Measurements from ENCODE around the gene PSTPIP2. TPM values are rescaled to one million over a fixed set of nuclear protein-coding genes. Genes with fewer than 3 reads are reported as not detected.
A peak's percentile ranks its signal among the peaks of the same experiment; 100 is the strongest.
"Not testable (repeated sequence)": the region's sequence is repeated elsewhere in the genome, so short reads cannot be mapped to it uniquely, and the experiment has no call there.

PSTPIP2 gene, protein sequence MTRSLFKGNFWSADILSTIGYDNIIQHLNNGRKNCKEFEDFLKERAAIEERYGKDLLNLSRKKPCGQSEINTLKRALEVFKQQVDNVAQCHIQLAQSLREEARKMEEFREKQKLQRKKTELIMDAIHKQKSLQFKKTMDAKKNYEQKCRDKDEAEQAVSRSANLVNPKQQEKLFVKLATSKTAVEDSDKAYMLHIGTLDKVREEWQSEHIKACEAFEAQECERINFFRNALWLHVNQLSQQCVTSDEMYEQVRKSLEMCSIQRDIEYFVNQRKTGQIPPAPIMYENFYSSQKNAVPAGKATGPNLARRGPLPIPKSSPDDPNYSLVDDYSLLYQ
- total RNA-seq, result 1.7 and 2.5 TPM in 2 replicates
- polyA plus RNA-seq (2012), result 2.0 TPM

DNA sequence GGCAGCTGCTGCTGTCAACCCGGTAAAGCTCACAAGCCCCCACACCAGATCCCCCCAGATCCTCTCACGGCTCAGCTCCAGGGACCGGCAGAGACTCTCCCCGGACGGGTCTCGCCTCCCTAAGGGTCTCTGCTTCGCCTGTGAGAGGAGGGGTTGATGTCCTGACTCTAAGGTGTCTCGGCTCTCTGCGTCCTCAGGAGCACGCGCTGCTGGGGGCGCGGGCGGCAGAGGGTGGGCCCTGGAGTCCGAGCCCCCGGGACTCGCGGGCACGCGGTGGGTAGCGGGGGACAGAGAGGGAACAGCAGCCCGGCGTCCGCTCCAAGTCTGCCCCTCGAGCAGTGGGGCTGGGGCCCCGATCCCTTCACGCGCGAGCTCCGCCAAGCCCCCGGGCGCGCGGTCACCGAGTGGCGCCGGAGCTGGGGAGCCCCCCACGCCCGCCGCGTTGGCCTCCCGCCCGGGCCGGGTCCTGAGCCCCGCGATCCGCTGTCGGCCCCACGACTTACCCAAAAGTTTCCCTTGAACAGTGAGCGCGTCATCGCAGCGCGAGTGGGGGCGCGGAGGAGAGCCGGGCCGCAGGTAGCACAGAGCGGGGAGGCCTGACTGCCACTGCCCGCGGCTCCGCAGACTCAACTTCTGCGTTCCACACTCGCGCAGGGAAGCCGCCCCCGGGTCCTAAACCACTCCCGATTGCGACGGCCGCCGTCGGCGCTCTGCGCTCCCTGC lies at the start of gene PSTPIP2:
Gene PSTPIP2 (minus strand): TSS at position 608 of the 723 bp plus-strand sequence. CDS start 72 bp downstream, at position 536.
- peak; percentile 68 for DNase-seq (ENCODE audit: low read depth)

DNA sequence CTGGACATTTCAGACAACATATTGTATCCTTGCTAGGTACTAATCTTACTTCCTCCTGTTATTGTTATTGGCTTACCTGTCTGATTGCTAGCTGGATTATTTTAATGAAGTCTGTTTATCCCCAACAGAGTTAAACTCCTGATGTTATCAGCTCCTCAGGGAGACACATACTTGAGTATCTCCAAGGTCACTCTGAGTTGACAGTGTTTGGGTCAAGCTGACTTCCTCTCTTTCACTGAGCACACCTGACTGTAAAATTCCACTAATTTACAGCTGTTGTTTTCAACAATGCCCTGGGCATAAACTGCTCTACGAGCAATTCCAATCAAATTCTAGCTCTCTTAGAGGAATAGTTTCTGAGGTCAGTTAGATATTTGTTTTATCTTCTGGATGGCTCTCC lies 41.7 kb upstream of the PSTPIP2 start:
- no peak for DNase-seq (ENCODE audit: low read depth)

DNA sequence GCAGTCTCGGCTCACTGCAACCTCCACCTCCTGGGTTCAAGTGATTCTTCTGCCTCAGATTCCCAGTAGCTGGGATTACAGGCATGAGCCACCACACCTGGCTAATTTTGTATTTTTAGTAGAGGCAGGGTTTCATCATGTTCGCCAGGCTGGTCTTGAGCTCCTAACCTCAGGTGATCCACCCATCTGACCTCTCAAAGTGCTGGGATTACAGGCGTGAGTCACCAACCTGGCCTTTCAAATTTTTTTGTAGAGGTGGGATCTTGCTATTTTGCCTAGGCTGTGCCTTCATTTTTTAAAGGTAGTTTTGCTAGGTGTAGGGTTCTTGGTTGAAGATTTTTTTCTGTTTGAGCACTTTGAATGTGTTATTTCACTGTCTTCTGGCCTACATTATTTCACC lies 38.3 kb upstream of the PSTPIP2 start:
- no peak for DNase-seq (ENCODE audit: low read depth)

DNA sequence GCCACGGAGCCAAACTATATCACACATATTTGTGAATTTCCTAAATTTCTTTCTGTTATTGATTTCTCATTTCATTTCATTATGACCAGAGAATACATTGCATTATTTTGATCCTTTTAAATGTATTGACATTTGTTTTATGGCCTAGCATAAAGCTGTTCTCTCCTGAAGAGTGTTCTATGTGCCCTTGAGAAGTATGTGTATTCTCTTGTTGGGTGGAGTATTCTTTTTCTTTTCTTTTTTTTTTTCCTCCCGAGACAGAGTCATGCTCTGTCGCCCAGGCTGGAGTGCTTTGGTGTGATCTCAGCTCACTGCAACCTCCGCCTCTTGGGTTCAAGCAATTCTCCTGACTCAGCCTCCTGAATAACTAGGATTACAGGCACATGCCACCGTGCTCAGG lies 37.3 kb upstream of the PSTPIP2 start:
- DNase-seq (ENCODE audit: low read depth), result no peak

DNA sequence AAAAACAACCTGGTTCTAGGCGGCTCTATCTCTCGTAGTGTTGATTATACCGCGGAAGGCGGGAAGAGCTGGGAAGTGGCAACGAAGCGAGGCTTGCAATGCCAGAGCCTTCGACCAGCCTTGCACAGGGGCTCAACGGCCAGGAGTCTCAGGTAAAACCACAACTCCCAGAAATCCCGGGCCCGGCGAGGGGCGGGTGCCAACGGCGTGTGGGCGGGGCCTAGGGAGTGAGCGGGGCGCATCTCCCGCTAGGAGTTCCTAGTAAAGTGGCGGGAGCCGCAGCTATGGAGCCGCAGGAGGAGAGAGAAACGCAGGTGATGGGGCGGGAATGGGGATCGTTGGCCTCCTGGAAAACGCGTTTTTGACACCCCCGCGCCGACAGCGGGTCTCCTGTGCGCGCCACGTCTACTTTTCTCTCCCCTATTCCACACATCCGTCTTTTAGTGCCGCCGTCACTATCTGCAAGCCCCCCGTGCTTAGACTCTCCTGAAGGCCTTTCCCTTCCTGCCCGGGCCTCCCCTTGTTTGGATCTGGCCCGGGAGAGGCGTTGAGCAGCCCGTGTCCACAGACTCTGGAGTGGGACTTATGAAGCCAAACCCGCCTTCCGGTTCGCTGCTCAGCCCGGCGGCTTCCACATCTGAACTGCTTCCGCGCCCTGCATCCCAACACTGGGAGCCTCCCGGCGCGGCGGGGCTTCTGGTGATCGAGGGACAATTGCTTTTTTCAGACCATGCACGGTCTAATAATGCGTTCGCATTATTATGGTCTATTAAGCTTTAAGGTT lies 32.3 kb upstream of the PSTPIP2 start, which contains the start of gene HAUS1:
Gene HAUS1 (plus strand): TSS at position 258 of the 784 bp plus-strand sequence. CDS start 27 bp downstream, at position 285.
- peak; percentile 88 for DNase-seq (ENCODE audit: low read depth)

DNA sequence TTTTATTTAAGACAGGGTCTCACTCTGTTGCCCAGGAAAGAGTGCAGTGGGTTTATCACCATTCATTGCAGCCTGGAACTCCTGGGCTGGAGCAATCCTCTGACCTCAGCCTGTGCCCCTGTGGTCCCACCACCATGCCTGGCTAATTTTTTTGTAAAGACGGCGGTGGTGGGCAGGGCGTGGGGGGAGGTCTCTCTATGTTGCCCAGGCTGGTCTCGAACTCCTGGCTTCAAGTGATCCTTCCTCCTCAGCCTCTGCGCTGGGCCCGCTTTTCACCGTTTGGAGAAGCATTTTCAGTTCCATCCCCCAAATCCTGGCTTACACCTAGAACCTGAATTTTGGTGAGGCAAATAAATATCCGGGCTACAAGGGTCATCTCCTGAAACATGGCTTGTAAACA lies 27.4 kb upstream of the PSTPIP2 start:
- DNase-seq (ENCODE audit: low read depth), result no peak

DNA sequence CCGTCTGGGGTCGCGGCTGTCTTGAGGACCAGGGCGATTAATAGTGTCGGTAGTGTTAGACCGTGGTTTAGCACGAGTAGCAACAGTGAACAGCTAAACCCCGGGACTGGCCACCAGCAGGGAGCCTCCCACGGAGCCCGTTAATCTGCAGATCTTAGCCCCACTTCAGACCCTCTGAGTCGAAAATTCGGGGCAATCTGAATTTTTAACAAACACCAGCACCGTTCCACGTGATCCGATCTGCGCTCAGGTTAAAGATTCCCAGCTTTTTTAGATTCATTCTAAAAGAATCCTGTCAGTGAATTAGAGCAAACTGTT lies 26.5 kb upstream of the PSTPIP2 start:
- DNase-seq (ENCODE audit: low read depth), result no peak

DNA sequence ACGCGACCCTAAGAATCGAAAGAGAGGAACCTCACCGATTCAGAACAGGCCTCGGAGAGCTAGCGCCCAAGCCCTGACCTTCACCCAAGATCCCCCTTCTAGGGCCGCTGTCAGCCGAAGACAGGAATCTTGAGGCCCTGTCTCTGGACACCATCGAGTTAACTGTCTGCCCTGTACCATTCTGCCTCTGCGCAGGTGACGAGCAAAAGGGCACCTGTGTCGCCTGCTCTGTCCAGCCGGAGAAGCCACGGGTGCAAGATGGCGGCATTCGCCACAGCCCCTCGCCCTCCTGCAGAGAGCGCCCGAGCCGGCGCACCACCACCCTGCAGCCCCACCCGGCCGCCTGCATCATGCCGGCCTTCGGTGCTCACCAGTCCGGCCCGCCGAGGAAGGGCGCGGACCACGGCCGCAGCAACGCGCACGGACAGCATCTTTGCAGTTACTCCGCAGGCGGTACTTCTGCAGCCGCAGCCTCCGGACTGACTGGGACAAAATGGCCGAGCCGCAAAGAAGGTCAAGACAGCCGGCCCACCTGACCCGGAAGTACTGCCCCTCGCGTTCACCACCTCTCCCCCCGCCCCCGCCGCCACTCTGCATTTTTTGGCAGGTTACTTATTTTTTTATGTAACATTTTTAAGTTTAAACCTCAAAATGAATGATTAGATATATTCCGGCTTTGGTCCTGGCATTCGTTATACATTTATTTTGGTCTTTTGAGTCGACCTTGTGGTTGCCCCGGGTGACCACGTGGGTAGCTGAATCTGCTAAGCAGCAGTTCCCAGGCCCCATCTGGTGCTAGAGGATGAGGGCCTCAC lies 25.9 kb upstream of the PSTPIP2 start, which contains the start of gene ATP5F1A:
Gene ATP5F1A (minus strand): TSS at position 496 of the 815 bp plus-strand sequence. CDS start 65 bp downstream, at position 431.
- peak; percentile 89 for DNase-seq (ENCODE audit: low read depth)

DNA sequence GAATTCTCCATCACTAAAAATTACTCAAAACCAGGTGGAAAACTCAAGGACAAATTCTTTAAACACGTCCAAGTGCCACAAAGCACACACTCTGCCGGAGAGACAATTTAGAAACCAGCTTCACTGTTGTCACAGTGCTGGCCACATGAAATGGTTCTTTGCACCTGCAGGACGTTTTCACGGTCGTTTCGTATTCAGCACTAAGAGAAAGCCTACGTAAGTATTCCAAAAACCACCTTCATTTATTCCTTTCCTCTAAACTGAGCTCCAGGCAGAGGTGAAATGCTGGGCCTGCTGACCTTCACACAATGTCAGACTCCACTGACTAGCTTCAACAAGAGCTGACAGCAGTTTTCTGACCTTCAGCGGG lies 25.4 kb upstream of the PSTPIP2 start:
- DNase-seq (ENCODE audit: low read depth), result no peak

DNA sequence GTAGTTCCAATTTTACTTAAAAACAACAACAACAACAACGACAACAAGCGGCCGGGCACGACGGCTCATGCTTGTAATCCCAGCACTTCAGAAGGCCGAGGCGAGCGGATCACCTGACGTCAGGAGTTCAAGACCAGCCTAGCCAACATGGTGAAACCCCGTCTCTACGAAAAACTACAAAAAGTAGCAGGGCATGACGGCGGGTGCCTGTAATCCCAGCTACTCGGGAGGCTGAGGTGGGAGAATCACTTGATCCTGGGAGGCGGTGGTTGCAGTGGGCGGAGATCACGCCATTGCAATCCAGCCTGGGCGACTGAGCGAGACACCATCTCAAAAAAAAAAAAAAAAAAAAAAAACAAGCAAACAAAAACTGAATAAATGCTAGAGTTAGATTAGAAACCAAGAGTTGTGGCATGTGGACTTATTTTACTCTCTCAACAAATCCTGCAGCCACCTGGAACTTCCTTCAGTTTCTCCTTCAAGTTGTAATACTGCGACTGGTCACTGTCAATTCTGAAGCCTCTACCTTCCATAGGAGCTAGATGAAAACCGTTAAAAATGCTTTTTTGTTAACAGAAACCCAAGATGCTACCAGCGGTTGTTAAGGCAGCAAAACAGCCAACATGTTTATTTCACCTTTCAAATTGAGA lies 24.7 kb upstream of the PSTPIP2 start:
- DNase-seq (ENCODE audit: low read depth), result peak; percentile 13

DNA sequence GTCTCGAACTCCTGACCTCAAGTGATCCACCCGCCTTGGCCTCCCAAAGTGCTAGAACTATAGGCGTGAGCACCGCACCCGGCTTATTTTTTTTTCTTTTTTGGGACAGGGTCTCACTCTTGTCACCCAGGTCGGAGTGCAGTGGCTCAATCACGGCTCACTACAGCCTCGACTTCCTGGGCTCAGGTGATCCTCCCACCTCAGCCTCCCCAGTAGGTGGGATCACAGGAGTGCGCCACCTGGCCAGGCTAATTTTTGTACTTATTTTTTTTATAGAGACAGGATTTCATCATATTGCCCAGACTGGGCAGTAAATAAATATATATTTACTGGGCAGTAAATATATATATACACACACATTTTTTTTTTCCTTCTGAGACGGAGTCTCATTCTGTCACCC lies 23.5 kb upstream of the PSTPIP2 start:
- DNase-seq (ENCODE audit: low read depth), result no peak

DNA sequence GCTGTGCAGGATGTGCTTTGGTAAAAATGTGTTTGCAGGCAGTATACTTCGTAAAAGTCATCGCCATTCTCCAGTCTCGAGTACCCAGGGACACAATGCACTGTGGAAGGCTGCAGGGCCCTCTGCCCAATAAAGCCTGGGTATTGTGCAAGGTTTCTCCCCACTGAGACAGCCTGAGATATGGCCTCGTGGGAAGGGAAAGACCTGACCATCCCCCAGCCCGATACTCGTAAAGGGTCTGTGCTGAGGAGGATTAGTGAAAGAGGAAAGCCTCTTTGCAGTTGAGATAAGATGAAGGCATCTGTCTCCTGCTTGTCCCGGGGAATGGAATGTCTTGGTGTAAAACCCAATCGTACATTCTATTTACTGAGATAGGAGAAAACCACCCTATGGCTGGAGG lies 16.4 kb upstream of the PSTPIP2 start:
- not testable (repeated sequence) for DNase-seq (ENCODE audit: low read depth)

DNA sequence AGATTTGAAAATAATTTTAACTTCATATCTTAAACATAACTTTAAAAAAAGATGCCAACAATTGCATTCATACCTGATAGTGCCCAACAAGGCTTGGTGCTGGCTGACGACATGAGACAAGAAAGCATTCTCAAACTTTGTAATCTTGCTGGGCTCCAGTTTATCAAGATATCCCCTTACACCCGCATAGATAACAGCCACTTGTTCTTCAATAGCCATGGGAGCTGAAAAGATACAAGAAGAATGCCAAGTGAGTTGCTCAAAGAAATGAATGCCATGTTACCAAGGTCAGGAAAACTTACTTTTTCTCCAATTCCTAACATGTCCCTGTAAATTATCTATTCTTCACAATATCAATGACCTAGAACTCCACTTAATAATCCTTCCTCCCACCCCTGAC lies 12.4 kb upstream of the PSTPIP2 start:
- DNase-seq (ENCODE audit: low read depth), result no peak

DNA sequence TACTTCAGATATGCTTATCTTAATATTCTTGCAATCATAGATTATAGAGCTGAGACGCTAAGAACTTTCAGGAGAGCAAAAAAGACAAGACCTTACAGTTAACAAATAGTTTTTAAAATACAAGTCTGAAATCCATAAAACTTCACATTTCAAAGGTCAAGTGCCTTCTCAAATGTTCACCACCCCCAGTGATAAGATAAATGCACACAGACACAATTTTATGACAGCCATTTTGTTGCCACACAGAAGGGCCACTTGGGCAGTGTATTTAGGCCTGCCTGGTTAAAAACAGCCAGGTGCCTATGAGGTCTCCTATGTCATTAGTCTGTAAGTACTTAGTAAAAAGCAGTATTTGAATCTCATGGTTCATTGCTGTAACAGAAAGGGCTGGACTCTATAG lies 8.1 kb upstream of the PSTPIP2 start:
- DNase-seq (ENCODE audit: low read depth), result no peak

DNA sequence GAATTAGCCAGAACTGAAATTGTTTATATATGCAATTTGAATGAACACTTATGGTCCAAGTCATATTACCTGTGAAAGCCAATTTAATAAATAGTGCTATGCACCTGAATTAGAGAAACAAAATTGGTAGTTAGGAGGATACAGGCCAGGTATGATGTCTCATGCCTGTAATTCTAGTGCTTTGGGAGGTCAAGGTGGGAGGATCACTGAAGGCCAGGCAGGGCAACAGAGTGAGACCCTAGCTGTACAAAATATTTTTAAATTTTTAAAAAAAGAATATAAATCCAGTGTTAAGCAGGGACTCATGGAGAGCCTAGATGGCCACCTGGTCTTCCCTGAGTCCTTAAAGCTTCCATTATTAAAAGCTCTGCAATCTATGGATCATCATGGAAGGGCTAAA lies 7.3 kb upstream of the PSTPIP2 start:
- DNase-seq (ENCODE audit: low read depth), result no peak

DNA sequence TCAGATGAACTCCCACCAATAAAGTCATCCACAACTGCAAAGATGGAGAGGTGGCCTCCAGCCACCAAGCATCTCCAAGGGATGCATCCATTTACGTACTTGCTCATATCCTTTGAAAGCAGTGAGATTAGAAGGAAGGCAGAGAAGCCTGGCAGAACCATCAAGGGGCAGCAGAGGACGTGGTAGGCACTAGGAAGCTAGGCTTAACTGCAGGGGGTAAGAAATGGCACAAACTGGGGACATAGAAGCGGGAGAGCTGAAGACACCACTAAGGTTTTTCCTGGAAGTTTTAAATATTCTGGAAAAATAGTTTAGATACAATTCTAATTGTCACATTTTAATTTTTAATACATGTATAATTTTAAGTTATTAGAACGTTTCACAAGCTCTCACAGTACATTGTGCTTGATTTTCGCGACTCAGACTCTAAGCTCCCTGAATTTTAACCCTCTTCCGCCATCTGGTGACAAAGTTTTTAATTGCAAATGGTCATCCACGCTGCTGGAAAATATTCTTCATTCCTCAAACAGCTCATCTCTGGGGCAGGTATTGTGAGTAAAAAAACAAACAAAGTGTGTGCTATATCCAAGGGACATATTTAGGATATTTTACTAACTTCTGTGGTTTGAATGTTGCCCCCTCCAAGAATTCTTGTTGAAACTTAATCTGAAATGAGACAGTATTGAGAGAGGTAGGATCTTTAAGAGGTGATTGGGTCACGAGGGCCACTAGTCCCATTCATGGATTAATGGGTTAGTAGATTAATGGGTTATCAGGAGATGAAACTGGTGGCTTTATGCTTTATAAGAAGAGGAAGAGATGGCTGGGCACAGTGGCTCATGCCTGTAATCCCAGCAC lies 1.6 kb upstream of the PSTPIP2 start:
- peak; percentile 82 for DNase-seq (ENCODE audit: low read depth)

DNA sequence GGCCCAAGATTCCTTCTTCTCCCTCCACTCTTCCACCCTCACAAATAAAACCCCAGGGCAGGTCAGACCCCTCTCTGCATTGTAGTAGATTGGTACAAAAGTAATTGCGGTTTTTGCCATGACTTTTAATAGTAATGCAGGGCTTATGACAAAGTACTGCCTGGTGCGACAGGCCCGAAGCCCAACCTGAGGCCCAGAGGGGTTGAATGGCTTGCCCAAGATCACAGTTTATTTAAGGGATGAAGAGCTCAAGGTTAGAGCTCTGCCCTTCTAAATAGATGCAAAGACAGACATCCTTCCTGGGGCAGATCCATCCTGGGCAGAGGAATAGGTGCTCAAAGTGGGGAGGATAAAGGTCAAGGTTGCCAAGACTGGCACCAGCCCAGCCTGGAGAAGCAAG lies 899 bp upstream of the PSTPIP2 start:
- no peak for DNase-seq (ENCODE audit: low read depth)

DNA sequence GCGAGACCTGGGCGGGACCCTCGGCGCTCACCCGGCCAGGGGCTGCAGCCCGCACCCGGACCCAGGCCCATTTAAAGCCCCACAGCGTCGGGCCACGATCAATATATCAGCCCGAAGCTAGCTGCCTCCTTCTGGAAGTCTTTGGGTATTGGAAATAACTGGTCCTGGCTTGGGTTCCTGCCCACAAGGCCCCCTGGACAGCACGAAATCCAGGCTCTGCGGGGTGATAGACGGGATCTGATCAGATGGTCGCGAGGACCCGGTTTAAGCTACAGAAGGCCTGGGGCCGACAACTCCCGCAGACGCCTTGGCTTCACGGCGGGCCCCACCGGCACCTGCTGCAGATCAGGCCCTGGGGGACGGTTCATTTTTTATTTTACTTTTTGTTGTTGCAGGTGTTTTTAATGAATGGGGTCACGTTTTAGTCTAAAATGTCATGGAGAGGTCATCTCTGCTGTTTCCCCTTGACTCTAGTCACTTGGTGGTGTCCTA lies 362 bp upstream of the PSTPIP2 start:
- no peak for DNase-seq (ENCODE audit: low read depth)
